Gastrocnemius medialis (tissue), 4 donors: Measurements from ENCODE around the gene ACBD3. TPM values are rescaled to one million over a fixed set of nuclear protein-coding genes. Genes with fewer than 3 reads are reported as not detected.

Experiments used
- ATAC-seq, 2 donors: fragments of 150-250 bp; one replicate each; pipeline ENCODE4 v1.9.1; 2016
- DNase-seq, 2 donors: peaks; one replicate each; pipeline ENCODE4 v3.0.0-alpha.2; 2019
- H3K27ac ChIP-seq, 4 donors: fragments of 200-600 bp; sonication (generic); 1 replicate in 1 of 4; 2 replicates in 3 of 4; pipeline ENCODE4 v1.5.1; 2016 to 2018; ENCODE audit warnings: mild to moderate bottlenecking in 2 of 4, moderate library complexity in 1 of 4
- H3K27me3 ChIP-seq, 3 donors: fragments of 200-600 bp; sonication (generic) in 2 of 3; 1 replicate in 1 of 3; 2 replicates in 2 of 3; pipeline versions ENCODE4 v1.5.1 to v1.6.0; 2016 to 2019; ENCODE audit warnings: mild to moderate bottlenecking in 1 of 3, moderate library complexity in 1 of 3
- H3K36me3 ChIP-seq, 2 donors: fragments of 200-600 bp; sonication (generic) in 1 of 2; one replicate each; pipeline ENCODE4 v1.5.1; 2017 to 2018
- H3K4me1 ChIP-seq, 2 donors: fragments of 200-600 bp; sonication (generic) in 1 of 2; one replicate each; pipeline ENCODE4 v1.5.1; 2016 to 2017; ENCODE audit warnings: mild to moderate bottlenecking in 2 of 2
- H3K4me3 ChIP-seq, 4 donors: fragments of 200-600 bp; sonication (generic) in 3 of 4; 1 replicate in 1 of 4; 2 replicates in 3 of 4; pipeline ENCODE4 v1.5.1; 2016 to 2019; ENCODE audit warnings: mild to moderate bottlenecking in 2 of 4
- H3K9me3 ChIP-seq, 3 donors: fragments of 200-600 bp; sonication (generic) in 2 of 3; 1 replicate in 1 of 3; 2 replicates in 2 of 3; pipeline ENCODE4 v1.5.1; 2016 to 2019
- POLR2A ChIP-seq, 2 donors: fragments of 450-650 bp; IDR thresholded peaks; one replicate each; pipeline ENCODE4 v1.6.1; 2017; ENCODE audit warnings: antibody characterized with exemption in 2 of 2, mild to moderate bottlenecking in 2 of 2, moderate library complexity in 2 of 2
- in situ Hi-C, 4 donors: fragments of 200-750 bp; cut with MboI; loops; one replicate each; pipeline versions ENCODE4 v1.15.0 to v1.8.0; 2017; ENCODE audit warnings: low sequenced_read_pairs in 4 of 4
- intact Hi-C: fragments of 100-400 bp; cut with DNase I; formaldehyde crosslinking; loops from one replicate; pipeline ENCODE4 v1.15.1; 2023; ENCODE audit warnings: low total_unique reads
- total RNA-seq, 4 donors: library from RNA; depleted of rRNA; stranded (reverse); fragments of >200 nt; gene quantifications; one replicate each; pipeline versions ENCODE4 v1.1.0 to v1.2.3, GENCODE V29; 2016
- TF ChIP-seq, protein P1 (sequence below), 5 experiments: fragments of 450-650 bp in 3 of 5; fragments of 200-600 bp in 2 of 5; sonication (generic) in 2 of 5; IDR thresholded peaks in 4 of 5; conservative IDR thresholded peaks in 1 of 5; 1 replicate in 4 of 5; 2 replicates in 1 of 5; pipeline ENCODE4 v1.5.1; 2016 to 2019; ENCODE audit warnings: antibody characterized with exemption in 5 of 5, mild to moderate bottlenecking in 3 of 5, moderate library complexity in 3 of 5

Gene ACBD3
- total RNA-seq, 4 donors from 2014 or later = 31.1 to 43.9 (median 36.6) TPM

DNA sequence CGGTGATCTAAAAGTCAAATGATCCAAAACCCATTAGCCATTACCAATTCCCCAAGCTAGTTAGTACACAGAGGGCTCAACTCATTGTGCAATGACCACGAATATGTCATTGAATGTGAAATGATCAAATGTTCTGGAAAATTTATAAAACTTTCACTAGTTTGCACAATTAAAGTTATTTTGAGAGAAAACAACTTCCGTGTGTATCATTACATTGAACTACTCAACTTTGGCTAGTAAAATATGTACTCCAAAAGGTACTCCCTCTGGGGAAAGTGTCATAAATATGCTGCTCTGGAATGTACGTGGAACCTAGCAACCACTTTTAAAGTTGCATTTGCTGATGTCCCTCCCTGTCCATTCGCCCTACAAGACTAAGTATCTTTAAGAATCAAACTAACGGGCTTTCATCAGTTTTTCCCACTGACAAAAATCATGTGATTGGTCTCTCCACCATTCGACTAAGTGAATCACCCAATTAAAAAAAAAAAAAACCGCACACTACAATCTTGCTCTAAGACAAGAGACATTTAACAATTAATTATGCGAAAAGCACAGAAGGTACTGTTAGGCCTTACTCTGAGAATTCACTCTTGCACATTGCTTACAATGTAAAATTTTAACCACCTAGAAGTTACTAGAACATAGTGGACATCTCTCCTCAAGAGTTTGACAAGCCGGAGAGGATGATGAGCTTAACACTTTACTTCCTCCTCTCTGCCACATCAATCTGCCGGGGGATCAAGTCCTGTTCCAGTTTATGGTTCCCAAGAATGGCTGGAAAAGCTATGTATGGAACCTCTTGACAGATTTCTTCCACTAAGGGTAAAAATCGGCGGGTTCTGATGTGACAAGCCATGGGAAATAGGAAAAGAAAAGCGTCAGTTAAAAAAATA, 1.2 kb downstream of the ACBD3 start:
- Histone ChIP-seq H3K9me3 (no peaks in the 10 kb centered on the region), H3K4me3 (peak overlapping the region; percentile 89 to 100 (median 94)), H3K4me1 (peaks cover 27 to 47% of the 10 kb centered on the region in 2 donors), H3K27ac (peak overlapping the region; percentile 89 to 97 (median 92)), H3K36me3 (no peaks in the 10 kb centered on the region), H3K27me3 (no peaks in the 10 kb centered on the region)
- in situ Hi-C loops (loop anchor here in 1 of 4 donors (10.0 kb wide), 1 partner anchor 121 kb away; the partner anchor contains the start of gene H3-3A), intact Hi-C loops (loop anchor here (2.0 to 5.0 kb wide), 2 partner anchors 63 to 123 kb away; partner anchors contain the start of gene H3-3A)
- TF ChIP-seq, protein P1, sequence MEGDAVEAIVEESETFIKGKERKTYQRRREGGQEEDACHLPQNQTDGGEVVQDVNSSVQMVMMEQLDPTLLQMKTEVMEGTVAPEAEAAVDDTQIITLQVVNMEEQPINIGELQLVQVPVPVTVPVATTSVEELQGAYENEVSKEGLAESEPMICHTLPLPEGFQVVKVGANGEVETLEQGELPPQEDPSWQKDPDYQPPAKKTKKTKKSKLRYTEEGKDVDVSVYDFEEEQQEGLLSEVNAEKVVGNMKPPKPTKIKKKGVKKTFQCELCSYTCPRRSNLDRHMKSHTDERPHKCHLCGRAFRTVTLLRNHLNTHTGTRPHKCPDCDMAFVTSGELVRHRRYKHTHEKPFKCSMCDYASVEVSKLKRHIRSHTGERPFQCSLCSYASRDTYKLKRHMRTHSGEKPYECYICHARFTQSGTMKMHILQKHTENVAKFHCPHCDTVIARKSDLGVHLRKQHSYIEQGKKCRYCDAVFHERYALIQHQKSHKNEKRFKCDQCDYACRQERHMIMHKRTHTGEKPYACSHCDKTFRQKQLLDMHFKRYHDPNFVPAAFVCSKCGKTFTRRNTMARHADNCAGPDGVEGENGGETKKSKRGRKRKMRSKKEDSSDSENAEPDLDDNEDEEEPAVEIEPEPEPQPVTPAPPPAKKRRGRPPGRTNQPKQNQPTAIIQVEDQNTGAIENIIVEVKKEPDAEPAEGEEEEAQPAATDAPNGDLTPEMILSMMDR (IDR thresholded peaks at IDR 0.05 in 4 of 5, conservative IDR thresholded peaks at IDR 0.05 in 1 of 5) = no peak
- TF ChIP-seq POLR2A (IDR thresholded peaks at IDR 0.05) = no peak
- ATAC-seq (no peak), DNase-seq (no peak)

GRCh38 chr1:226181996-226182714, 4.4 kb downstream of the ACBD3 start:
- H3K4me3 ChIP-seq = no peak overlapping the region
- peaks cover 27 to 45% of the 10 kb centered on the region in 2 donors for H3K4me1 ChIP-seq
- ATAC-seq (peak; percentile 14 to 56), DNase-seq (peak; percentile 45 to 70)
- intact Hi-C loops = no loop called here
- H3K27me3 ChIP-seq = no peaks in the 10 kb centered on the region
- in situ Hi-C loops = loop anchor here in 1 of 4 donors (10.0 kb wide), 1 partner anchor 117 kb away; the partner anchor contains the start of gene H3-3A
- TF ChIP-seq POLR2A (IDR thresholded peaks at IDR 0.05) = no peak
- TF ChIP-seq, protein P1 (IDR thresholded peaks at IDR 0.05 in 4 of 5, conservative IDR thresholded peaks at IDR 0.05 in 1 of 5) = peak in 2 of 5 experiments; percentile 39 to 46
- no peaks in the 10 kb centered on the region for H3K36me3 ChIP-seq
- H3K27ac ChIP-seq = peak overlapping the region; percentile 65 to 80 (median 70)
- H3K9me3 ChIP-seq = no peaks in the 10 kb centered on the region

GRCh38 chr1:226176870-226177269, 9.7 kb downstream of the ACBD3 start:
- H3K9me3 ChIP-seq = no peaks in the 10 kb centered on the region
- no peaks in the 10 kb centered on the region for H3K36me3 ChIP-seq
- H3K27me3 ChIP-seq = no peaks in the 10 kb centered on the region
- DNase-seq = no peak
- H3K4me3 ChIP-seq = no peak overlapping the region
- peaks cover 3 to 14% of the 10 kb centered on the region in 2 donors for H3K4me1 ChIP-seq
- H3K27ac ChIP-seq = no peak overlapping the region
- no peak for ATAC-seq
- intact Hi-C loops = no loop called here
- in situ Hi-C loops = no loop called here
- TF ChIP-seq, protein P1 (IDR thresholded peaks at IDR 0.05 in 4 of 5, conservative IDR thresholded peaks at IDR 0.05 in 1 of 5) = no peak
- TF ChIP-seq POLR2A (IDR thresholded peaks at IDR 0.05) = no peak

DNA sequence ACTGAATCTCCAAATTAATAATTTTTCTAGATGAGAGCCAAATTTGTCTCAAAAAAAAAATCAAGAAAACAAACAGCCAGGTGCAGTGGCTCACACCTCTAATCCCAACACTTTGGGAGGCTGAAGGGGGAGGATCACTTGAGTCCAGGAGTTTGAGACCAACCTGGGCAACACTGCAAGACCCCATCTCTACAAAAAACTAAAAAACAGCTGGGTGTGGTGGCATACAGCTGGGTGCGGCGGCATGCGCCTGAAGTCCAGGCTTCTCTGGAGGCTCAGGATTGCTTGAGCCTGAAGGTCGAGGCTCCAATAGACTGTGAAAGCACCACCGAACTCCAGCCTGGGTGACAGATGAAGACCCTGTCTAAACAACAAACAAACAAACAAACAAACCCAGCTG, 14.0 kb downstream of the ACBD3 start:
- in situ Hi-C loops = no loop called here
- no peak for ATAC-seq
- intact Hi-C loops = no loop called here

More for the DNA sequence above, 14.0 kb downstream of the ACBD3 start:
- Histone ChIP-seq H3K36me3 (no peaks in the 10 kb centered on the region), H3K27me3 (no peaks in the 10 kb centered on the region), H3K4me3 (no peak overlapping the region), H3K27ac (no peak overlapping the region), H3K4me1 (peaks cover 0 to 5% of the 10 kb centered on the region in 2 donors), H3K9me3 (no peaks in the 10 kb centered on the region)
- TF ChIP-seq POLR2A (IDR thresholded peaks at IDR 0.05) = no peak
- TF ChIP-seq, protein P1 (IDR thresholded peaks at IDR 0.05 in 4 of 5, conservative IDR thresholded peaks at IDR 0.05 in 1 of 5) = no peak
- no peak for DNase-seq
